NB4 (cell line): ENCODE data around the gene DOK6.

ENCODE experiments used
- POLR2A ChIP-seq: IDR thresholded peaks from 2 replicates; pipeline ENCODE4 v1.6.1; 2011; ENCODE audit warnings: mild to moderate bottlenecking; ENCODE audit not compliant: insufficient read length; ENCODE audit errors: extremely low read depth
- TF ChIP-seq, protein P1 (sequence below): IDR thresholded peaks from one replicate; pipeline ENCODE4 v1.5.1; 2012; ENCODE audit warnings: low read depth, low read length

DNA sequence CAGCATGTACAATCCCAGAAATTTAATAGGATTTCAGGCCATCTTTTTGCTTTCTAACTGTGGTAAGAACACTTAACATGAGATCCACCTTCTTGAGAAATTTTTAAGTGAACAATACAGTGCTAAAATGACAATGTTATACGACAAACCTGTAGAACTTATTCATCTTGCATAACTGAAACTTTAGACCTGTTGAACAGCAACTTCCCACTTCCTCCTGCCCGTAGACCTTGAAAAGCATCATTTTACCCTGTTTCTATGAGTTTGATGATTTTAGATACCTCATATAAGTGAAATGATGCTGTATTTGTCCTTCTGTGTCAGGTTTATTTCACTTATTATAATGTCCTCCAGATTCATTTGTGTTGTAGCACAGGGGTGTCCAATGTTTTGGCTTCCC, 418.8 kb downstream of the DOK6 start:
- no peak for TF ChIP-seq POLR2A
- TF ChIP-seq, protein P1, sequence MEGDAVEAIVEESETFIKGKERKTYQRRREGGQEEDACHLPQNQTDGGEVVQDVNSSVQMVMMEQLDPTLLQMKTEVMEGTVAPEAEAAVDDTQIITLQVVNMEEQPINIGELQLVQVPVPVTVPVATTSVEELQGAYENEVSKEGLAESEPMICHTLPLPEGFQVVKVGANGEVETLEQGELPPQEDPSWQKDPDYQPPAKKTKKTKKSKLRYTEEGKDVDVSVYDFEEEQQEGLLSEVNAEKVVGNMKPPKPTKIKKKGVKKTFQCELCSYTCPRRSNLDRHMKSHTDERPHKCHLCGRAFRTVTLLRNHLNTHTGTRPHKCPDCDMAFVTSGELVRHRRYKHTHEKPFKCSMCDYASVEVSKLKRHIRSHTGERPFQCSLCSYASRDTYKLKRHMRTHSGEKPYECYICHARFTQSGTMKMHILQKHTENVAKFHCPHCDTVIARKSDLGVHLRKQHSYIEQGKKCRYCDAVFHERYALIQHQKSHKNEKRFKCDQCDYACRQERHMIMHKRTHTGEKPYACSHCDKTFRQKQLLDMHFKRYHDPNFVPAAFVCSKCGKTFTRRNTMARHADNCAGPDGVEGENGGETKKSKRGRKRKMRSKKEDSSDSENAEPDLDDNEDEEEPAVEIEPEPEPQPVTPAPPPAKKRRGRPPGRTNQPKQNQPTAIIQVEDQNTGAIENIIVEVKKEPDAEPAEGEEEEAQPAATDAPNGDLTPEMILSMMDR: no peak
